Measurements from ENCODE around the gene ABI3BP.

DNA sequence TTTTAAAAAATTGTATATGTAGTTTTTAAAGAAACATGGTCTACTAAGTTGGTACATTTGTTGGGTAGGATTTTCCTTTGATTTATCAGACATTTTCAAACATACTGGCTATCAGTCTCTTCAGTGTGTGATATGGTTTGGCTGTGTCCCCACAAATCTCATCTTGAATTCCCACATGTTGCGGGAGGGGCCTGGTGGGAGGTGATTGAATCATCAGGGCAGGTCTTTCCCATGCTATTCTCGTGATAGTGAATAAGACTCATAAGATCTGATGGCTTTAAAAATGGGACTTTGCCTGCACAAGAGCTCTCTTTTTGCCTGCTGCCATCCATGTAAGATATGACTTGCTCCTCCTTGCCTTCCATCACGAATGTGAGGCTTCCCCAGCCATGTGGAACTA is 121.9 kb downstream of the ABI3BP start:
- TF ChIP-seq POLR2A (IDR thresholded peaks at IDR 0.05) (no peak), CTCF (IDR thresholded peaks at IDR 0.05) (no peak), POLR2AphosphoS5 (IDR thresholded peaks at IDR 0.05) (no peak), EP300 (IDR thresholded peaks at IDR 0.05; ENCODE audit: low read depth) (no peak)

Data from transverse colon (tissue), 4 donors.